RWPE2 (cell line): ENCODE results near the gene CNPY1.

Experiments used
- ATAC-seq: fragments of 200-7000 bp; cut with Tn5 transposase; 3 replicates; pipeline ENCODE4 v1.9.1; 2021; ENCODE audit warnings: low read depth
- DNase-seq: peaks from one replicate; pipeline ENCODE4 v3.0.0-alpha.2; 2020; ENCODE audit warnings: low spot score
- H3K27ac ChIP-seq: fragments of 450-650 bp; 2 replicates; pipeline ENCODE4 v1.5.1; 2017; ENCODE audit warnings: mild to moderate bottlenecking; ENCODE audit not compliant: poor library complexity, severe bottlenecking
- H3K27me3 ChIP-seq: fragments of 250-450 bp; sonication (Bioruptor Pico); 2 replicates; pipeline ENCODE4 v1.5.1; 2021; ENCODE audit warnings: mild to moderate bottlenecking, moderate library complexity; ENCODE audit not compliant: insufficient read depth, poor library complexity, severe bottlenecking
- H3K36me3 ChIP-seq: fragments of 250-450 bp; sonication (Bioruptor Pico); 2 replicates; pipeline ENCODE4 v1.5.1; 2020; ENCODE audit warnings: low read depth, mild to moderate bottlenecking, moderate library complexity
- H3K4me1 ChIP-seq: fragments of 250-450 bp; sonication (Bioruptor Pico); 2 replicates; pipeline ENCODE4 v1.5.1; 2021; ENCODE audit warnings: mild to moderate bottlenecking, moderate library complexity; ENCODE audit not compliant: insufficient read depth, poor library complexity, severe bottlenecking
- H3K4me3 ChIP-seq: fragments of 250-450 bp; sonication (Bioruptor Pico); 2 replicates; pipeline ENCODE4 v1.5.1; 2021; ENCODE audit warnings: mild to moderate bottlenecking, moderate library complexity; ENCODE audit not compliant: severe bottlenecking
- H3K9me3 ChIP-seq: fragments of 250-450 bp; sonication (Bioruptor Pico); 2 replicates; pipeline ENCODE4 v1.5.1; 2021; ENCODE audit warnings: mild to moderate bottlenecking, moderate library complexity; ENCODE audit not compliant: severe bottlenecking
- CTCF ChIP-seq: fragments of 450-650 bp; IDR thresholded peaks from one replicate; pipeline ENCODE4 v1.5.1; 2017; ENCODE audit warnings: mild to moderate bottlenecking, moderate library complexity; ENCODE audit not compliant: poor library complexity, severe bottlenecking

Gene CNPY1

GRCh38 chr7:155547161-155547791 lies 917 bp upstream of the CNPY1 start:
- Histone ChIP-seq H3K27ac (no peak overlapping the region), H3K4me3 (no peak overlapping the region), H3K4me1 (no peaks in the 10 kb centered on the region), H3K9me3 (no peaks in the 10 kb centered on the region), H3K27me3 (peaks cover 4% of the 10 kb centered on the region), H3K36me3 (no peaks in the 10 kb centered on the region)
- no peak for TF ChIP-seq CTCF
- DNase-seq (no peak), ATAC-seq (no peak)

DNA sequence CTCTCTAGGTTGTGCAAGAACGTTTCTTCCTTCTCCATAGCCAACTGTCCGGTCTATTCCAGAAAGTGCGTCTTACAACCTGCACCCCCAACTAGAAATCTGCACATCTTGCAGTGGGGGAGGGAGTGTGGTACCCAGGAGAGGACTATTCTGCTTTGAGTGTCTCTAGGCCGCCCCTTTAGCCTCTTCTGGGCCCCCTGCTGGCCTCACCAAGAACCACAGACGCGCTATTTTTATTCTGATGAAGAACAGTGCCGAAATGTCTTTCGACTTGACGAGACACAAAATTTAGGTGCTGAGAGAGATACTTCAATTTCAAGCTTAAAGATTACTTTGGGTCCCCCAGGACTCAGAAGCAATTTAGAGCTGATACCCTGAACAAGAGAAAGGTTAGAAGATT lies 1.0 kb downstream of the CNPY1 start:
- no peak overlapping the region for H3K27ac ChIP-seq
- H3K27me3 ChIP-seq, result peaks cover 4% of the 10 kb centered on the region
- no peaks in the 10 kb centered on the region for H3K4me1 ChIP-seq
- H3K36me3 ChIP-seq, result no peaks in the 10 kb centered on the region
- TF ChIP-seq CTCF, result no peak
- no peak for ATAC-seq
- DNase-seq, result no peak
- no peaks in the 10 kb centered on the region for H3K9me3 ChIP-seq
- no peak overlapping the region for H3K4me3 ChIP-seq

DNA sequence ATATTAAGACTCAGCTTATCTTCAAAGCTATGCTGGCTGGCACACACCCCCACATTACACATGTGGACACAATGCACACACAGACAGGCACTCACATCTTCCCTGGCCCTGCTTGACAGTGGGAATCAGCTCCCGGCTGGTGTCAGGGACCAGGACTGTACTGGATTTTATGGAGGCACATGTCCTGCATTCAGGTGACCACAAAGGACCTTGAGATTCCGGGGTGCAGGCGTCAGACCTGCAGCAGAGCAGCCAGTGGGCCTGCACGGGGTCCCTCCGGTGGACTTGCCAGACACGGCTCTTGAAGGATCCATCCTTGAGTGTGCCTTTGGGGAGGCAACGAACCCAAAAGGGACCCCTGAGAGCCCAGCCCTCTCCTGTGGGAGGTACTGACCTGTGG lies 1.9 kb downstream of the CNPY1 start:
- Histone ChIP-seq H3K27ac (no peak overlapping the region), H3K9me3 (no peaks in the 10 kb centered on the region), H3K36me3 (no peaks in the 10 kb centered on the region), H3K4me1 (no peaks in the 10 kb centered on the region), H3K27me3 (peaks cover 4% of the 10 kb centered on the region), H3K4me3 (no peak overlapping the region)
- no peak for TF ChIP-seq CTCF
- no peak for DNase-seq
- no peak for ATAC-seq

DNA sequence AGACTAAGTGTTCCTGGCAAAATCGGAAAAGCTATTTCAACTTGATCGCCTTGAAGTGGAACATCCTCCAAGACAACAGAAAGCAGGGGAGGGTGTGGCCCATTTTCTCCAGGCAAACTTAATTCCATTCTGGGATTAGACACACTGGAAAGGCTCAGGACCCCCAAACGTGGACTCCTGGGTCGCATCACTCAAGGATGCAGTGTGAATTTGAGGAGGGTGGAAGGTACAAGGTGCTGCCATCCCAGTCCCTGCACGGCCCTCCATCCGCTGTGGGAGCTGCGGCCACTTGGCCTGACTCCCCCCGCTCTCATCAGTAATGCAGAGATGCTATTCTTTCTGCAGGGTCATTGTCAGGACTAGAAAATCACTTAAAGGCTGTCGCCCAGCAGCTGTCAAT lies 2.4 kb downstream of the CNPY1 start:
- Histone ChIP-seq H3K4me3 (no peak overlapping the region), H3K27me3 (peaks cover 4% of the 10 kb centered on the region), H3K4me1 (no peaks in the 10 kb centered on the region), H3K9me3 (no peaks in the 10 kb centered on the region), H3K27ac (no peak overlapping the region), H3K36me3 (no peaks in the 10 kb centered on the region)
- DNase-seq (no peak), ATAC-seq (no peak)
- TF ChIP-seq CTCF, result no peak

DNA sequence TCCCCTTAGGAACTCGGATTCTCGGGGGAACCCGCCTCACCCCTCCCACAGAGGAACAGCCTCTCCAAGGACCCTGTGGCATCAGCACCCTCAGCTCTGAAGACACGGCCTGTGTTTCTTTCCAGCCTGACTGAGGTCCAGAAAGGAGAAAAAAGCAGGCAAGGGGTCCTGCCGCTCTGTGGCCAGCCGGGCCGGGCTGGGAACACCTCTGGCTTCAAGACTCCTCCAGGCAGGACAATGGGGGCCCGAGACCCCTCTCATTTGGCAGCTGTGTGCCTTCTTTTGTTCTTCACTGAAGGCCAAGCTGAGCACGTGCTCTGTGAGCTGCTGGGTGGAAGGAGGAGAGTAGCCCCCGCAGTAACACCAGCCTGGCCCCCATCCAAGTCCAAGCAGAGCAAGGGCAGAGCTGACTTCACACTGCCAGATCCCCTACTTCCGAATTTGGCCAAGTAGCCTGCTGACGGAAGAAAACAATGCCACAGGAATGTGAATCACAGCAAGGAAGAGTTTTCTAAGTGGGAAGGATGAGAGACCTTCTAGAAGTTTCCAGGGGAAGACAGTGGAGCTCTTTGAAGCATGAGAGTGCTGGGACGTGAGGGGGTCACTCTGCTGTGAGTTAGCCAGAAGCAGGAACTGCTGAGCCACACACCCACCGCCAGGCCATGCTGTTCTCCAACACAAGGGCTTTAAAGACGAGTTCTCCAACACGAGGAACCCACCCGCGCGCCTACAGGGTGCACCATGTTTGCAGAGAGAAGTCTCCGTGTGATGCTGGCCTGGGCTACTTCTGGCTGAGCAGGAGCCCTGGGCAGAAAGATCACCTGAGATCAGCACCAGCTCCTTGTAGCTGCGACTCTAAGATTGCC lies 3.1 kb downstream of the CNPY1 start:
- DNase-seq, result no peak
- Histone ChIP-seq H3K36me3 (no peaks in the 10 kb centered on the region), H3K27me3 (peaks cover 4% of the 10 kb centered on the region), H3K27ac (no peak overlapping the region), H3K9me3 (no peaks in the 10 kb centered on the region), H3K4me3 (no peak overlapping the region), H3K4me1 (no peaks in the 10 kb centered on the region)
- TF ChIP-seq CTCF, result no peak
- ATAC-seq, result no peak
